Jurkat, Clone E6-1 (cell line): ENCODE measurements around the gene GGA1.
A peak's percentile ranks its signal among the peaks of the same experiment; 100 is the strongest.
"Not testable (repeated sequence)": the region's sequence is repeated elsewhere in the genome, so short reads cannot be mapped to it uniquely, and the experiment has no call there.

Experiments
- DNase-seq: peaks from one replicate; pipeline ENCODE4 v3.0.0-alpha.2; 2011; ENCODE audit warnings: low read depth, low spot score
- H3K4me3 ChIP-seq: 2 replicates; pipeline ENCODE4 v1.5.1; 2011; ENCODE audit warnings: mild to moderate bottlenecking, low read length, control low read depth, moderate library complexity

The GGA1 gene

DNA sequence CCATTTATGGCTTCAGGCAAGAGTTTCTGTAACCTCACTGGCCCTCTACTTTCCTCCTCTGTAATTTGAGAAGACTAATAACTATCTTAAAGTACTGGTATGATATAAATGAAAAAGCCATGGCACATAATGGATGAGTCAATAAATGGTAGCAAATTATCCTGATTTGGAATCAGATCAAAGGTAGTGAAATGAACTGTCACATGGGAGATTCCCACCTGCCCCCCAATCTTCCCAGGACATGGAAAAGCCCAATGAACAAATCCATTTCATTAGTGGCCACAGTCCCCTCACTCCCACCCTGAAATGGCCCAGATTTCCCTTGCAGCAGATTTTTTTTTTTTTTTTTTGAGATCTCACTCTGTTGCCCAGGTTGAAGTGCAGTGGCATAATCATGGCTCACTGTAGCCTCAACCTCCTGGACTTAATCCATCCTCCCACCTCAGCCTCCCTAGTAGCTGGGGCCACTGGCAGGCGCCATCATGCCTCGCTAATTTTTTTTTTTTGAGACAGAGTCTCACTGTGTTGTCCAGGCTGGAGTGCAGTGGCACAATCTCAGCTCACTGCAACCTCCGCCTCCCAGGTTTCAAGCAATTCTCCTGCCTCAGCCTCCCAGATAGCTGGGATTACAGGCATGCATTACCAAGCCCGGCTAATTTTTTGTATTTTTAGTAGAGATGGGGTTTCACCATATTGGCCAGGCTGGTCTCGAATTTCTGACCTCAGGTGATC, 5.9 kb upstream of the GGA1 start:
- not testable (repeated sequence) for DNase-seq, H3K4me3 ChIP-seq

DNA sequence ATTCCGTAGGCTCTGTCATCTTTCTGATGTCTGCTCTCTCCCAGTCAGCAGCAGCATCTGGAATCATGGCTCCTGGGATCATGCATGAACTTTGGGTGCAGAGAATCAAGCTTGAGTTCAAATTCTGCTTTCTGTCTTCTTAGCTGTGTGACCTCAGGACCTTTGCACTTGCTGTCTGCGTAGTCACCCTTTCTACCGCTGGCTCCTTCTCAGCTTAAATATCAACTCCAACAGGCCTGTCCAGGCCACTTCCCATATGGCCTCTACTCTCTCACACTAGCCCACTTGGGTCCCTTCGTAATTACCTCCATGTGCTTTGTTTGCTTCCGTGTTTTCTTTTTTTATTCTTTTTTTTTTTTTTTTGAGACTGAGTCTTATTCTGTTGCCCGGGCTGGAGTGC, 4.6 kb upstream of the GGA1 start:
- no peak overlapping the region for H3K4me3 ChIP-seq
- no peak for DNase-seq

DNA sequence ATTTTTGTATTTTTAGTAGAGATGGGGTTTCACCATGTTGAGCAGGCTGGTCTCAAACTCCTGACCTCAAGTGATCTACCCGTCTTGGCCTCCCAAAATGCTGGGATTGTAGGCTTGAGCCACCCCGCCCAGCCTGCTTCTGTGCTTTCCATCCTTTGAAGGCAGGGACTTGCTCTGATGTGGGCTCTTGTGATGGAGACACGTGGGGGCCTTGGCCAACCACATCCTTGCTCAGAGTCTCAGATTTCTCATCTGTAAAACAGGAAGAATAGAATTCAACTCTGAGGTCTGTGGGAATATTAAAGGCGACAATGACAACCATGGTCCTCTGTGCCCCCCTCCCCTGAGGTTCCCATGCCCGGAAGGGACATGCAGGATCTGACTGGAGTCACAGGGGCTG, 3.8 kb upstream of the GGA1 start:
- H3K4me3 ChIP-seq = no peak overlapping the region
- DNase-seq = peak; percentile 87

DNA sequence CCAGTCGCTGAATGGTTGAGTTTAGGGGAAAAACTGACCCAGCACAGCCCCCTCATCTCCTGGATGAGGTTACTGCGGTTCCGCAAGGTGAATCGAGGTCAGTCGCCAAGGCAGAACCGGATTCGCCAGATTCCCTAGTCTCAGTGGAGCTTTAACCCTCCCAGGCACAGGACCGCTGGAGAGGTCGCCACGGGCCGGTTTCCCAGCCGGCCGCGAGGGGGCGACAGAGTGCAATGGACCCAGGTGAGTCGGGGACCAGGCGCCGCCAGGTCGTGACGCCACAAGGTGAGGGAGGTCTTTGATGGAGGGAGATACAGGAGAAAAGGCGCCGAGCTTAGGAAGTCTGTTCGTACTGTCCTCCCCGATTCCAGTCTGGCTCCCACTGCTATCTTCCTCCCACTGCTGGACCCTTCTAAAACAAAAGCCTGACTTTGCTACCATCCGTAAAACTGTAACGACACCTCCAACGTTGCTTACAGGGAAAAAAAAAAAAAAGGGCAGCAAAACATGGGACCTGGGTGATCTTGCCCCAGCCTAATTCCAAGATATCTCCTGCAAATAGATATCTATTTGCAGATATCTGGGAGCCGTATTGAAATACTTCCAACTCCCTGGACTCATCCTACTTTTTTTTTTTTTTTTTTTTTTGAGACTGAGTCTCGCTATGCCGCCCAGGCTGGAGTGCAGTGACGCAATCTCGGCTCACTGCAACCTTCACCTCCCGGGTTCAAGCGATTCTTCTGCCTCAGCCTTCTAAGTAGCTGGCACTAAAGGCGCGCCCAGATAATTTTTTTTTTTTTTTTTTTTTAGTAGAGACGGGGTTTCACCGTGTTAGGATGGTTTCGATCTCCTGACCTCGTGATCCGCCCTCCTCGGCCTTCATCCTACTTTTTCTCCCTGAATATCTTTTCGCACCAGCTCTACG, 1.4 kb upstream of the GGA1 start:
- peak; percentile 70 for DNase-seq
- H3K4me3 ChIP-seq = peak overlapping the region; percentile 45

DNA sequence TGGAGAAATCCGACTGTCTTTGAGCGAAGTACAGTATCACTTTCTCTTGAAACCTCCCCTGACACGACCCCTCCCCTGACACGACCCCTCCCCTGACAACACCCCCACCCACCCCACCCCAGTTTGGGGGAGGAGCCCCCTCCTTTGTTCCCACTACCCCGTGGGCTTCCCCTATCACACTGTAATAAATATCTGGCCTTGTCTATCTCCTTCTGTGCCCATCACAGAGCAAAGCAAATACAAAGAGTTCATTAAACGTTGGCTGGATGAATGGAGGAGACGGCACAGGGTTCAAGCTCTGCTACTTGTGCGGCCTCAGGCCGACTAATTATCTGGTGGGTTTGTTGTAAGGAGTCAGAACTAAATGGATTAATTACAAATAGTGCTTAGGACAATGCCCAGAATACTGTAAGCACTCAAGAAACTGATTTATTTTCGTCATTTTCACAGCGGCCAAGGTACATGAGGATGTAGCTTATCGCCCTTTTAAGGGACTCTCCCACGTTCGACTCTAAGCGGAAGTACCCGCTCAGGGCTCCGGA, 628 bp upstream of the GGA1 start:
- H3K4me3 ChIP-seq = peak overlapping the region; percentile 92
- no peak for DNase-seq

DNA sequence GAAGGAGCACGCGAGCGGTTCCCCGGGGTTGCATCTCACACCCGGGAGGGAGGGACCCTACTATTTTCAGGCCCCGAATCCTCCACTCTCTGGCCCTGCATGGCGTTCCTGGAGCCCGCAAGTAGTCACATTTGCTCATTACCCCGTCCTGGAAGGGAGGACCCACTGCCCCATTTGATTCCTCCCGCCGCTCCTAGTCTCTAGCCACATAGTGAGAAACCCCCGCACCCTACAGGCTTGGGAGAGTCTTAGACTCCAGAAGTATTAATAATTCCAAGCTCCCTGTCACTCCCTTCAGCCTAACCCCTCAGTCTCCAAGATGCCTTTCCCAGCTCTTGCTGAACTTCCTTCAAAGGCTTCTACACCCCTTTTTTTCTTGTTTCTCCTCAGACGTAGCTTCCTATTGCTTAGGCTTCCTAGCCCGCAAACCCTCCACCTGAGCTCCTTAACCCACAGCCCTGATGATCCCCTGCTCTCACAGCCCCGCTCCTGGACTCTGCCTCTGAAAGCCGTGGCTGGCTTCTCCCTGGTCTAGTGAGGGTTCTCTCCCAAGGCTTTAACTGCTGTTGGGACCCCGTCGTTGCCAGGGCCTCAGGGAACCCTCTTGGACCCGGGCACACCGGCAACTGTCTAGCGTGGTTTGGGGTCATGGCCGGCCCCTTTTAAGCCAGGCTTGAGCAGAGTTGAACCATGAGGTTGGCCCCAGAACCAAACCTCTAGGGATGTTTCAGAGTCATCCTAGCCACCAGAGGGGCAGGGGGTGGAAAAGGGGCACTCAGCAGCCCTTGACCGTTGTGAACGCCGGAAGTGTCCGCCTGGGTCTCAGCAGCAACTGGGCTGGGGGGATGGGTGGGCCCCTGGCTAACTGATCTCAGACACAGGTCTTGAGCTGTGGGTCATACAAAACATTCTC, 862 bp downstream of the GGA1 start:
- no peak for DNase-seq
- peak overlapping the region; percentile 92 for H3K4me3 ChIP-seq

DNA sequence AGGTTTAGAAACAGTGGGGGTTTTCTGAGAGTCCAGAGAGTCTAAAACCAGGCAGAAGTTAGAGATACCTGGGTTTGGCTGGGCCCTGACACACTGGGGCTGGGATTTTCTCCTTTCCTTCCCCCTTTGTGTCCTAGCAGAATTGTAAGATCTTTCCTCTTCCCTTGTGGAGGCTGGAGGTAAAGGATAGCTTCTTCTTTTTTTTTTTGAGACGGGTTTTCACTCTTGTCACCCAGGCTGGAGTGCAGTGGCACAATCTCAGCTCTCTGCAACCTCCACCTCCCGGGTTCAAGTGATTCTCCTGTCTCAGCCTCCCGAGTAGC, 1.5 kb downstream of the GGA1 start:
- peak overlapping the region; percentile 92 for H3K4me3 ChIP-seq
- DNase-seq = not testable (repeated sequence)

DNA sequence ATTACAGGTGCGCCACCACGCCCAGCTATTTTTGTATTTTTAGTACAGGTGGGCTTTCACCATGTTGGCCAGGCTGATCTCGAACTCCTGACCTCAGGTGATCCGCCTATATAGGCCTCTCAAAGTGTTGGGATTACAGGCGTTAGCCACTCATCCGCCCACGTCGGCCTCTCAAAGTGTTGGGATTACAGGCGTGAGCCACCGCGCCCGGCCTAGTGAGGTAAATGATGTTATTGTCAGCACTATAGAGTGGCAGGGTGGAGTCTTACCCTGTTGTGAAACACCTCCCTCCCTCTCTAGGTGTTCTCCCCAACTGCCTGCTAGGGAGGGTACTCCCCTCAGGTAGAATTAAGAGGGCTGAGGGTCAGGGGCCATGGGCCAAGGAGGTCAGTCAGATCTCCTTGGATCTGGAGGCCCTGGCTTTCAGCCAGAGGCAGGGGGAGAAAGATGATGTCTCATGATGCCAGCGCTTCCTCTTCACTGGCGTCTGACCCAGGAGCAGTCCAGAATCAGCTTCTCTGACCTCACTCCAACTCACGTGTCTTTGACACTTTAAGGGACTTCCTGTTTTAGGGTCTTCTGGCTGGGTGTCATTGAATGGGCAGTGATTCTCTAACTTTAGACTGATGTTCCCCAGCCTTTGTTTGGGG, 2.0 kb downstream of the GGA1 start:
- no peak overlapping the region for H3K4me3 ChIP-seq
- no peak for DNase-seq

DNA sequence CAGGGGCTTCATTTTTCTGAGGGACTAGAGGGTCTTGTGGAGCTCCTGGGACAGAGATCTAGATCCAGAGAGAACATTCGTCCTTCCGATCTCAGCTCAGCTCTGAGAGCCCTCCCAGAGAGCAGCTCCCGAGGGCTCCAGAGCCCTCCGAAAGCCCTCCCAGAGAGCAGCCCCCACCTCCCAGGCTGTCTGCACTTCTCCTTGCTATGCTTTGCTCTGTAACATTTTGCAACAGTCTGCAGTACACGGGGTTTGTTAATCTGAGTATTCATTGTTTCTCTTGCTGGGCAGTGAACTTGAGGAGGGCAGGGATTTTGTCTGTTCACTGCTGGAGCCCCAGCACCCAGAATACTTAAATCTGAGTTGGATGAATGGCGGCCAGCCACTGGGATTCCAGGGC, 2.6 kb downstream of the GGA1 start:
- no peak for DNase-seq
- H3K4me3 ChIP-seq = no peak overlapping the region

DNA sequence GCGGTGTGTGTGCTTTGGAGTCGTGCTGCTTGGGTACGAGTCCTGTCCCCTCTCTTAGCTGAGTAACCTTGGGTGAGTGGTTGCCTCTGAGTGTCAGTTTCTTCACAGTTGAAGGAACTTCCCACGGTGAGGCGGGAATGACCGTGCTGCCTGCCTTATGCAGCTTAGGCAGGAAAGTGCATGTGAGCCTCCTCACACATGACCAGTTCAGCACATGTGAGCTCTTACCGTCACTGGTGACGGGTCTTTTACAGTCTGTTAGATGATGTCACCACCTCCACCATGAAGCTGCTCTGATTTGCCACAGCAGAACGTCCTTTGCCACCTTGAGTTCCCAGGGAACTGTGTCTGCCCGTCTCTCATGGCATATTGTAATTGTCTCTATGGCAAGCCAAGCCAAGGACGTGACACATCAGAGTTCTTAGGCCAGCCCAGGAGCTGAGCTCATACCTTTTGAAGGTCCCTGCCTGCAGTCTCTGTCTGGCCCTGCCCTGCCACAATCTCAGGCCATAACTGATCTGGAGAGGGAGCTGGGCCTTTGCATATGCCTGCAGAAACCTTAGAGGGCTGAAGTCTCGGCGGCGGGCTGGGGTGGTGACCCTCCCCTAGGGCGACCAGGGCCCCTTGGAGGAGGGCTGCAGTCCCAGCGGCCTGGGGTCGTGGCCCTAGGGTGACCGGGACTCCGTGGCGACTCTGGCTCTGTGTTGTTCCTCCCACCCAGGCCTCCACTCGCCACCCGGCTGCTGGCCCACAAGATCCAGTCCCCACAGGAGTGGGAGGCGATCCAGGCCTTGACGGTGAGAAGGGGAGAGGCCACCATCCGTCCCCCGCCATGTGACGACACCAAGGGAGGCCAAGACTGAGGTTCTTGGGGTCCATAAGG, 7.8 kb downstream of the GGA1 start:
- no peak overlapping the region for H3K4me3 ChIP-seq
- DNase-seq = no peak

DNA sequence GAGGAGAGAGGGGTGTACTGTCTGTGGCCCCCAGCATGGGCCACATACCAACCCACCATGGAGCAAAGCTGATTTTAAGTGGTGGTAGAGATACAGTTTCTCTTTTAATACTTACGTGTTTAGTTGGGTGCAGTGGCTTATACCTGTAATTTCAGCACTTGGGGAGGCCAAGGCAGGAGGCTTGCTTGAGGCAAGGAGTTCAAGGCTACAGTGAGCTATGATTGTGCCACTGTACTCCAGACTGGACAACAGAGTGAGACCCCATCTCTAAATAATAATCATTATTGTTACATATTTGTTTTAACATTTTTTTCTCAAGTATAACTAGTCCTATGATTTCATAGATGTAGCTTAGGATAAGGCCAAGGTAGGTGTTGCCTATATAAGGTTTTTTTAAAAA, 8.8 kb downstream of the GGA1 start:
- no peak for DNase-seq
- no peak overlapping the region for H3K4me3 ChIP-seq

DNA sequence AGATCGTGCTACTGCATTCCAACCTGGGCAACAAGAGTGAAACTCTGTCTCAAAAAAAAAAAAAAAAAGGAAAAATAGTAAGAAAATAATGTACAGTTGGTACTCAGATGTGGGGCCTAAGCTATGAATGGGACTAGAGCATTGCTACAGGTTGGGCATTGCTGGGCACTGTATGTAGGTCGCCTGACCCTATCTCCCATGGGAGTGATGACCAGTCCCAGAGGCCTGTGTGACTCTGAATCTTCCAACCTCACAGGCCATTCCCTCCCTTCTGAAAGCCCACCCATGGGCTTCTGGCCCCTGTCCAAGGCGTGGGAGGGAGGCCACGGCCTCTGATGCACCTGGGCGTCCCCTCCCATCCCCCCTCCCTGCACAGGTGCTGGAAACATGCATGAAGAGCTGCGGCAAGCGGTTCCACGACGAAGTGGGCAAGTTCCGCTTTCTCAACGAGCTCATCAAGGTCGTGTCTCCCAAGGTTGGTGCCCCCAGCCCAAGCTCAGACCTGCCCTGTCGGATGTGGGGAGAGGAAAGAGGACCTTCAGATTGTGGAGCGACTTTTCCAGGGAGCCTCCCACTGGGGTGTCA, 9.5 kb downstream of the GGA1 start:
- no peak for DNase-seq
- no peak overlapping the region for H3K4me3 ChIP-seq

DNA sequence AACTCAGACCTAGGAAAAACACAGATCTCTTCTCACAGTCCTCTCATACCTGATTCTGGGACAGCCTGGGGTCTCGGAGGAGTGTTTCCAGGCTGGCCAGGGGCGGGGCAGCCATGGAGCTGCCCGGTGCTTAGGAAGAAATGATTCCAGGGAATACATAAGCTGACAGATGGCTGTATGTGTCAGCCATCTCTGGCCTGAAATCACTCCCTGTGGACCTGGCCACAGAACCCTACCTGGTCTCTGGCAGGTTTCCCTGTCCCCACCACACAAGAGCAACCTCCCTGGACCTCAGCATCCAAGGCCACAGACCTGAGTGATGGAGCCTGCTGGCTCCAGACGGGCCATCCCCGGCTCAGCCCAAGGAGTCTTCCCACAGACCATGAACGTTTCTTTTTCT, 10.0 kb downstream of the GGA1 start:
- DNase-seq = no peak
- no peak overlapping the region for H3K4me3 ChIP-seq

DNA sequence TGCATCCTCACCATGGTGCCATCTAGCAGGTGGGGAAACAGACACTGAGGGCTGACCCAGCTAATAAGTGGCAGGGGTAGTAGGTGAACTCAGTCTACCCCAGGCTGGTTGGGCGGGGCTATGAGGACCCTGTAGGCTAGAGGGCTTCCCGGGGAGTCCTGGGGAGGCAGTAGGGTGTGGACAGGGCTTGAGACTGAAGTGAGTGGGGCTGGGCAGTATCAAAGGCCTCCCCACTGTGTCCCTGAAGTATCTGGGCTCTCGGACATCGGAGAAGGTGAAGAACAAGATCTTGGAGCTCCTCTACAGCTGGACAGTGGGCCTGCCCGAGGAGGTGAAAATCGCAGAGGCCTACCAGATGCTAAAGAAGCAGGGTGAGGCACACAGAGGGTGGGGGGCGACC, 11.4 kb downstream of the GGA1 start:
- no peak overlapping the region for H3K4me3 ChIP-seq
- DNase-seq = no peak

DNA sequence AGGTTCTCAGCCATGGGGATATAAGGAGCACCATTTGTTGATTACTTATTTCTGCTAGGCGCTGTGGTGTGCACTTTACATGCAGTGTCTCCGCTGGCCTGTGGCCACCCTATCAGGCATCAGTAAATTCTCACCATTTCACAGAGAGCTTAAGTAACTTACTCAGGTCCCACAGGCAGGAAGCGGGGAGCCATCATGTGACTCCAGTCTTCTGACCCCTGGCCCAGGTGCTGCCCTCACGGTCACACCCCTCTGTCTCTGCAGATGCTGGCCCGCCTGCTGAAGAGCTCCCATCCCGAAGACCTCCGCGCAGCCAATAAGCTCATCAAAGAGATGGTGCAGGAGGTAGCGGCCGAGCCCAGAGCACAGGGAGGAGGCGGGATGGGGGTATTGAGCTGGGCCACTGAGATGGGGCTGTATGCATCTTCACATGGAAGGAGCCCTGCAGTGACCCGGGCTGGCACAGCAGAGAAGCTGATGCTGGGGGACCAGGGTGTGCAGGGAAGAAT, 12.8 kb downstream of the GGA1 start:
- H3K4me3 ChIP-seq = no peak overlapping the region
- DNase-seq = no peak

DNA sequence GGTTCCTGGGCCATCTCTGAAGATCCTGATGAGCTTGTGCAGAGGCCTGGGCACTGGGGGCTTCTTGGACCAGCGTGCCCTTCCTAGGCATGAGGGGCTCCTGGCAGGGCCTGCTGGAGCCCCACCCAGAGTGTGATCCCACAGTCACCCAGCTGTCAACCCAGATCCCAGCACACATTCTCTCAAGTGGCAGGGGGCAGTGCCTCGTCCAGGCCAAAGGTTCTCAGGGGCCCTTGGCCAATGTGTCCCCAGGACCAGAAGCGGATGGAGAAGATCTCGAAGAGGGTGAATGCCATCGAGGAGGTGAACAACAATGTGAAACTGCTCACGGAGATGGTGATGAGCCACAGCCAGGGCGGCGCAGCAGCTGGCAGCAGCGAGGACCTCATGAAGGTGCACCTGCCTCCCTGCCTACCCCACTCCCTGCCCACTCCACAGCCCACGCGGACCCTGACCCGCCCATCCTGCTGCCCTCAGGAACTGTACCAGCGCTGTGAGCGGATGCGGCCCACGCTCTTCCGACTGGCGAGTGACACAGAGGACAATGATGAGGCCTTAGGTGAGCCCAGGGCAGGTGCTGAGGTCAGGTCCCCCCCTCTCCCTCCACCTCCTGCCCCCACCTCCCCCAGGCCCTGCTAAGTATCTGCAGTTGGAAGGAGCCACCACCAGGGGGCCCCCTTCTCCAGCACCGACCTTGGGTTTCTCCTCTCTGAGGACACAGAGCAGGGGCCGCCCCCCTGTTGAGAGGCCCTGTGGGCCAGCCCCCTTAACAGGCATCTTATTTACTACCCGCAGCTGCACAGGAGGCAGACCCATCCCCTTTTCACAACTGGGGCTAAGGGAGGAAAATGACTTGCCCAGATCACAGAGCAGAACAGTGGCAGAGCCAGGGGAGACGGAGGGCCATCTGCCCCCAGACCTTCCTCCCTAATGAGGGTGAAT, 14.7 kb downstream of the GGA1 start:
- no peak for DNase-seq
- H3K4me3 ChIP-seq = no peak overlapping the region

DNA sequence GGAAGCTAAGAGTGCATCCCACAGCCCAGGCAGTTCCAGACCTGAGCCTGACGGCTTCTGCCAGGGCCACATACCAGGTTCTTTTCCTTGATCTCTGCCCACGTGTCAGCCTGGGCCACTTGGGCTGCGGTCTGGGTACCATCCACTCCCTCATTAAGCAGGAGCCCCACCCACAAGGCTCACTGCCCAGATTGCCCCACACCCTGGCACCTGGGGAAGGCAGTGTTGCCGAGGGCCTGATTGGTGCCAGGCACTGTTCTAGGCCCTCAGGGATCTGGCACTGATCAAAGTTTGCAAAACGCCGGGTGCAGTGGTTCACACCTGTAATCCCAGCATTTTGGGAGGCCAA, 15.4 kb downstream of the GGA1 start:
- no peak for DNase-seq
- H3K4me3 ChIP-seq = no peak overlapping the region
